Transverse colon (tissue), 4 donors: Measurements from ENCODE around the gene LGI1.

Source experiments
- EP300 ChIP-seq: sonication (generic); formaldehyde crosslinking; IDR thresholded peaks from one replicate; pipeline ENCODE4 v1.6.1; 2017; ENCODE audit warnings: antibody characterized with exemption, low read depth
- POLR2A ChIP-seq: fragments of 450-650 bp; IDR thresholded peaks from one replicate; pipeline ENCODE4 v1.6.1; 2016; ENCODE audit warnings: antibody characterized with exemption, mild to moderate bottlenecking, moderate library complexity
- POLR2AphosphoS5 ChIP-seq, 3 donors: sonication (generic); formaldehyde crosslinking; IDR thresholded peaks; one replicate each; pipeline ENCODE4 v1.6.1; 2016; ENCODE audit warnings: antibody characterized with exemption in 3 of 3
- TF ChIP-seq, protein P1 (sequence below), 5 experiments: fragments of 200-600 bp in 3 of 5; fragments of 450-650 bp in 2 of 5; sonication (generic) in 3 of 5; IDR thresholded peaks; 1 replicate in 2 of 5; 2 replicates in 3 of 5; pipeline ENCODE4 v1.5.1; 2016 to 2017; ENCODE audit warnings: antibody characterized with exemption in 5 of 5, inconsistent platforms in 3 of 5, mild to moderate bottlenecking in 2 of 5, moderate library complexity in 1 of 5

GRCh38 chr10:93796167-93796566, 38.4 kb downstream of the LGI1 start:
- TF ChIP-seq, protein P1, sequence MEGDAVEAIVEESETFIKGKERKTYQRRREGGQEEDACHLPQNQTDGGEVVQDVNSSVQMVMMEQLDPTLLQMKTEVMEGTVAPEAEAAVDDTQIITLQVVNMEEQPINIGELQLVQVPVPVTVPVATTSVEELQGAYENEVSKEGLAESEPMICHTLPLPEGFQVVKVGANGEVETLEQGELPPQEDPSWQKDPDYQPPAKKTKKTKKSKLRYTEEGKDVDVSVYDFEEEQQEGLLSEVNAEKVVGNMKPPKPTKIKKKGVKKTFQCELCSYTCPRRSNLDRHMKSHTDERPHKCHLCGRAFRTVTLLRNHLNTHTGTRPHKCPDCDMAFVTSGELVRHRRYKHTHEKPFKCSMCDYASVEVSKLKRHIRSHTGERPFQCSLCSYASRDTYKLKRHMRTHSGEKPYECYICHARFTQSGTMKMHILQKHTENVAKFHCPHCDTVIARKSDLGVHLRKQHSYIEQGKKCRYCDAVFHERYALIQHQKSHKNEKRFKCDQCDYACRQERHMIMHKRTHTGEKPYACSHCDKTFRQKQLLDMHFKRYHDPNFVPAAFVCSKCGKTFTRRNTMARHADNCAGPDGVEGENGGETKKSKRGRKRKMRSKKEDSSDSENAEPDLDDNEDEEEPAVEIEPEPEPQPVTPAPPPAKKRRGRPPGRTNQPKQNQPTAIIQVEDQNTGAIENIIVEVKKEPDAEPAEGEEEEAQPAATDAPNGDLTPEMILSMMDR (IDR thresholded peaks at IDR 0.05) = no peak
- TF ChIP-seq EP300 (no peak), POLR2A (no peak), POLR2AphosphoS5 (IDR thresholded peaks at IDR 0.05) (no peak)
